ENCODE results near the gene RNFT1.
A peak's percentile ranks its signal among the peaks of the same experiment; 100 is the strongest.
"Not testable (repeated sequence)": the region's sequence is repeated elsewhere in the genome, so short reads cannot be mapped to it uniquely, and the experiment has no call there.

RNFT1 gene

DNA sequence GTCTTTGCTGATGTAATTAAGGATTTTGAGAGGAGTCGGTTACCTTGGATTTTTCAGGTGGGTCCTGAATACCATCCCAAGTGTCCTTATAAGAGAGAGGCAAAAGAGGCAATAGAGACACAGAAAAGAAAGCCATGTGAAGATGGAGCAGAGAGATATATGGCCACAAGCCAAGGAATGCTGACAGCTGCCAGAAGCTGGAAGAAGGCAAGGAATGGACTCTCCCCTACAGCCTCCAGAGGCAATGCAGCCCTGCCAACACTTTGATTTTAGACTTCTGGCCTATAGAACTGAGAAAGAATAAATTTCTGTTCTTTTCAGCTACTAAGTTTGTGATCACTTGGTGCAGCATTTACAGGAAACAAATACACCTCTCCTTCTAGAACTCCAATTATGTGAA, 8.2 kb upstream of the RNFT1 start (continued):
- TF ChIP-seq ZFHX2 (tag by site-specific recombination; conservative IDR thresholded peaks at IDR 0.05) (no peak), ZNF274 (IDR thresholded peaks at IDR 0.05; ENCODE audit: low read length) (no peak), ZNF274 (tag by site-specific recombination; IDR thresholded peaks at IDR 0.05; ENCODE audit: borderline replicate concordance) (no peak), GLI2 (tag by site-specific recombination; IDR thresholded peaks at IDR 0.05; ENCODE audit: borderline replicate concordance, low read depth) (no peak), ZNF560 (tag by site-specific recombination; IDR thresholded peaks at IDR 0.05; ENCODE audit: borderline replicate concordance) (no peak)

DNA sequence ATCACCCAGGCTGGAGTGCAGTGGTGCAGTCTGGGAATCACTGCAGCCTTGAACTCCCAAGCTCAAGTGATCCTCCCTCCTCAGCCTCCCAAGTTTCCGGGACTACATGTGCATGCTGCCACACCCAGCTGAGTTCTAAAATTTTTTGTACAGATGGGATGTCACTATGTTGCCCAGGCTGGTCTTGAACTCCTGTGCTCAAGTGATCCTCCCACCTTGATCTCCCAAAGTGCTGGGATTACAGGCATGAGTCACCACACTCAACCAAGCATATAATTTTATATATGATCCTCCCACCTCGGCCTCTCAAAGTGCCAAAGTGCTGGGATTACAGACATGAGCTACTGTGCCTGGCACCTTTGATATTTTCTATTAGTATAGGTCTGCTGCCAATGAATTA, 7.2 kb upstream of the RNFT1 start:
- H3K9me3 ChIP-seq (ENCODE audit: control insufficient read depth, insufficient read depth, low read depth, low read length); H3K4me1 ChIP-seq (ENCODE audit: control insufficient read depth, insufficient read depth, low read length); POLR2A ChIA-PET; H3K27ac ChIP-seq (ENCODE audit: extremely low read depth, low read depth, low read length); CTCF ChIA-PET; H3K4me3 ChIP-seq (ENCODE audit: low read depth, low read length); H3K36me3 ChIP-seq (ENCODE audit: control insufficient read depth in 2 of 2, insufficient read depth in 1 of 2, low read length in 2 of 2): not testable (repeated sequence)
- 0 out of 2 replicates have a peak, but pooled peaks have one; percentile 21 for TF ChIP-seq ZFHX2 (tag by site-specific recombination; conservative IDR thresholded peaks at IDR 0.05)
- TF ChIP-seq OSR2 (tag by site-specific recombination; IDR thresholded peaks at IDR 0.05): peak; percentile 29; the same call in 1 of the 2 replicates
- peak; percentile 91 for TF ChIP-seq SP7 (tag by site-specific recombination; IDR thresholded peaks at IDR 0.05)
- peak; percentile 59 for TF ChIP-seq WT1 (tag by site-specific recombination; IDR thresholded peaks at IDR 0.05)

DNA sequence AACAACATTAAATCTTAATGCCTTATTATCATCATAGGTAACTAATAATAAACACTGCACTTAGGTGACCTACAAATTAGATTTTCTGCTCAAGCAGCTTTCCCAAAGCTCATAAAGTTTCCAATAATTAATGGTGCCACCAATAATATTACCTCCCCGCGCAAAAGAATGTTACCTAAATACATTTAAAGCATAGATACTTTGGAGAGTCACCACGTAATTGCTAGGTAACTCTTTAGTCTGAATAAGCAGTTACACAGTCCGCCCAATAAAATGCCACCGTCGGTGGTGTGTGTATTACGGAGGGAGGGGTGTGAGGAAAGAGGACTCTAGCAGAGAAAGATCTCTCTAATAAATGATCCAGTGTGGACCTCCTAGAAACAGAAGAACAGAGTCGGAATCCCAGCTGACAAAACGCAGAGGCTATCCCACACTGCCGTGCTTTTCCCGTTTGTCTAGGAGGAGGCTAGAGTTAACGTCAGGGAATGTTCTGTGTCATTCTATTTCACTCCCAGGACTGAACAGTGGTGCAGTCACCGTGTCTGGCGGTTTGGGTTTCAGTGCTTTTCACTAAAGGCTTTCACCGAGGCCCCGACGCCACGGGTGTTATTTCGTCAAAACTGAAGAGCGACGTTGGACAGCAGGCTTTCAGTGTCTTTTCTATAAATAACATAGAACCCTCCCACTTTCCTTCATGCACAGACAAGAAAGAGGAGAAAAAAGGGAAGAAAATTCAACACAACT, 630 bp downstream of the RNFT1 start:
- Histone ChIP-seq H3K9me3 (ENCODE audit: control insufficient read depth, insufficient read depth, low read depth, low read length) (no peaks in the 10 kb centered on the region), H3K27ac (ENCODE audit: extremely low read depth, low read depth, low read length) (peak overlapping the region; percentile 74), H3K4me1 (ENCODE audit: control insufficient read depth, insufficient read depth, low read length) (peaks cover 11% of the 10 kb centered on the region; the same call in 1 of the 2 replicates), H3K4me3 (ENCODE audit: low read depth, low read length) (peak overlapping the region; percentile 70), H3K36me3 (ENCODE audit: control insufficient read depth in 2 of 2, insufficient read depth in 1 of 2, low read length in 2 of 2) (peaks cover 5 to 12% of the 10 kb centered on the region in 2 experiments; a peak in 2 of 3 replicates)
- ChIA-PET POLR2A (interaction anchor here (1.0 to 1.8 kb wide), 7 partner anchors 9 to 342 kb away, joined by 3 to 11 read pairs (median 5); partner anchors contain the start of genes PTRH2 and VMP1), CTCF (interaction anchor here (0.6 to 1.8 kb wide), 3 partner anchors 11 to 73 kb away, joined by 3 to 13 read pairs (median 5); no protein-coding TSS in a partner anchor)
- TF ChIP-seq ZNF600 (tag by site-specific recombination; IDR thresholded peaks at IDR 0.05): peak; percentile 82
- no peak for TF ChIP-seq ZNF529 (tag by site-specific recombination; IDR thresholded peaks at IDR 0.05; ENCODE audit: insufficient replicate concordance)
- TF ChIP-seq ZNF114 (tag by site-specific recombination; IDR thresholded peaks at IDR 0.05): no peak
- TF ChIP-seq ZNF521 (tag by site-specific recombination; IDR thresholded peaks at IDR 0.05): no peak
- TF ChIP-seq ZNF701 (tag by site-specific recombination; IDR thresholded peaks at IDR 0.05): no peak
- TF ChIP-seq, protein P1, sequence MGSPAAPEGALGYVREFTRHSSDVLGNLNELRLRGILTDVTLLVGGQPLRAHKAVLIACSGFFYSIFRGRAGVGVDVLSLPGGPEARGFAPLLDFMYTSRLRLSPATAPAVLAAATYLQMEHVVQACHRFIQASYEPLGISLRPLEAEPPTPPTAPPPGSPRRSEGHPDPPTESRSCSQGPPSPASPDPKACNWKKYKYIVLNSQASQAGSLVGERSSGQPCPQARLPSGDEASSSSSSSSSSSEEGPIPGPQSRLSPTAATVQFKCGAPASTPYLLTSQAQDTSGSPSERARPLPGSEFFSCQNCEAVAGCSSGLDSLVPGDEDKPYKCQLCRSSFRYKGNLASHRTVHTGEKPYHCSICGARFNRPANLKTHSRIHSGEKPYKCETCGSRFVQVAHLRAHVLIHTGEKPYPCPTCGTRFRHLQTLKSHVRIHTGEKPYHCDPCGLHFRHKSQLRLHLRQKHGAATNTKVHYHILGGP (tag by site-specific recombination; IDR thresholded peaks at IDR 0.05): no peak
- TF ChIP-seq, protein P2, sequence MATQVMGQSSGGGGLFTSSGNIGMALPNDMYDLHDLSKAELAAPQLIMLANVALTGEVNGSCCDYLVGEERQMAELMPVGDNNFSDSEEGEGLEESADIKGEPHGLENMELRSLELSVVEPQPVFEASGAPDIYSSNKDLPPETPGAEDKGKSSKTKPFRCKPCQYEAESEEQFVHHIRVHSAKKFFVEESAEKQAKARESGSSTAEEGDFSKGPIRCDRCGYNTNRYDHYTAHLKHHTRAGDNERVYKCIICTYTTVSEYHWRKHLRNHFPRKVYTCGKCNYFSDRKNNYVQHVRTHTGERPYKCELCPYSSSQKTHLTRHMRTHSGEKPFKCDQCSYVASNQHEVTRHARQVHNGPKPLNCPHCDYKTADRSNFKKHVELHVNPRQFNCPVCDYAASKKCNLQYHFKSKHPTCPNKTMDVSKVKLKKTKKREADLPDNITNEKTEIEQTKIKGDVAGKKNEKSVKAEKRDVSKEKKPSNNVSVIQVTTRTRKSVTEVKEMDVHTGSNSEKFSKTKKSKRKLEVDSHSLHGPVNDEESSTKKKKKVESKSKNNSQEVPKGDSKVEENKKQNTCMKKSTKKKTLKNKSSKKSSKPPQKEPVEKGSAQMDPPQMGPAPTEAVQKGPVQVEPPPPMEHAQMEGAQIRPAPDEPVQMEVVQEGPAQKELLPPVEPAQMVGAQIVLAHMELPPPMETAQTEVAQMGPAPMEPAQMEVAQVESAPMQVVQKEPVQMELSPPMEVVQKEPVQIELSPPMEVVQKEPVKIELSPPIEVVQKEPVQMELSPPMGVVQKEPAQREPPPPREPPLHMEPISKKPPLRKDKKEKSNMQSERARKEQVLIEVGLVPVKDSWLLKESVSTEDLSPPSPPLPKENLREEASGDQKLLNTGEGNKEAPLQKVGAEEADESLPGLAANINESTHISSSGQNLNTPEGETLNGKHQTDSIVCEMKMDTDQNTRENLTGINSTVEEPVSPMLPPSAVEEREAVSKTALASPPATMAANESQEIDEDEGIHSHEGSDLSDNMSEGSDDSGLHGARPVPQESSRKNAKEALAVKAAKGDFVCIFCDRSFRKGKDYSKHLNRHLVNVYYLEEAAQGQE (tag by site-specific recombination; IDR thresholded peaks at IDR 0.05): peak; percentile 82
- TF ChIP-seq, protein P3, sequence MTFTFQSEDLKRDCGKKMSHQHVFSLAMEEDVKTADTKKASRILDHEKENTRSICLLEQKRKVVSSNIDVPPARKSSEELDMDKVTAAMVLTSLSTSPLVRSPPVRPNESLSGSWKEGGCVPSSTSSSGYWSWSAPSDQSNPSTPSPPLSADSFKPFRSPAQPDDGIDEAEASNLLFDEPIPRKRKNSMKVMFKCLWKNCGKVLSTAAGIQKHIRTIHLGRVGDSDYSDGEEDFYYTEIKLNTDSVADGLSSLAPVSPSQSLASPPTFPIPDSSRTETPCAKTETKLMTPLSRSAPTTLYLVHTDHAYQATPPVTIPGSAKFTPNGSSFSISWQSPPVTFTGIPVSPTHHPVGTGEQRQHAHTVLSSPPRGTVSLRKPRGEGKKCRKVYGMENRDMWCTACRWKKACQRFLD (tag by site-specific recombination; IDR thresholded peaks at IDR 0.05): no peak
- no peak for TF ChIP-seq ZNF501 (tag by site-specific recombination; IDR thresholded peaks at IDR 0.05)
- no peak for TF ChIP-seq ZNF664 (tag by site-specific recombination; IDR thresholded peaks at IDR 0.05)
- TF ChIP-seq MYNN (tag by site-specific recombination; IDR thresholded peaks at IDR 0.05; ENCODE audit: borderline replicate concordance): no peak
- TF ChIP-seq ZBTB21 (tag by site-specific recombination; IDR thresholded peaks at IDR 0.05): peak; percentile 43; the same call in 1 of the 2 replicates
- no peak for TF ChIP-seq KLF1 (tag by site-specific recombination; IDR thresholded peaks at IDR 0.05)
- no peak for TF ChIP-seq SP3 (tag by site-specific recombination; IDR thresholded peaks at IDR 0.05)
- TF ChIP-seq ZNF473 (tag by site-specific recombination; IDR thresholded peaks at IDR 0.05): no peak
- TF ChIP-seq ZNF571 (tag by site-specific recombination; IDR thresholded peaks at IDR 0.05): no peak
- TF ChIP-seq ZXDB (tag by site-specific recombination; IDR thresholded peaks at IDR 0.05): no peak
- 0 out of 2 replicates have a peak, but pooled peaks have one; percentile 36 for TF ChIP-seq ZNF223 (tag by site-specific recombination; IDR thresholded peaks at IDR 0.05)
- TF ChIP-seq ZSCAN30 (tag by site-specific recombination; IDR thresholded peaks at IDR 0.05): no peak
- TF ChIP-seq GLI4 (tag by site-specific recombination; IDR thresholded peaks at IDR 0.05): no peak
- no peak for TF ChIP-seq ZNF292 (tag by site-specific recombination; IDR thresholded peaks at IDR 0.05; ENCODE audit: borderline replicate concordance, low read depth)

Measured in HEK293 (cell line).